NCI-H446 (cell line): Measurements from ENCODE around the gene ROMO1.
A peak's percentile ranks its signal among the peaks of the same experiment; 100 is the strongest.

ENCODE experiments used
- DNase-seq, 2 experiments: peaks; one replicate each; lab custom pipeline; 2025; lab: John Stamatoyannopoulos, UW

The ROMO1 gene

DNA sequence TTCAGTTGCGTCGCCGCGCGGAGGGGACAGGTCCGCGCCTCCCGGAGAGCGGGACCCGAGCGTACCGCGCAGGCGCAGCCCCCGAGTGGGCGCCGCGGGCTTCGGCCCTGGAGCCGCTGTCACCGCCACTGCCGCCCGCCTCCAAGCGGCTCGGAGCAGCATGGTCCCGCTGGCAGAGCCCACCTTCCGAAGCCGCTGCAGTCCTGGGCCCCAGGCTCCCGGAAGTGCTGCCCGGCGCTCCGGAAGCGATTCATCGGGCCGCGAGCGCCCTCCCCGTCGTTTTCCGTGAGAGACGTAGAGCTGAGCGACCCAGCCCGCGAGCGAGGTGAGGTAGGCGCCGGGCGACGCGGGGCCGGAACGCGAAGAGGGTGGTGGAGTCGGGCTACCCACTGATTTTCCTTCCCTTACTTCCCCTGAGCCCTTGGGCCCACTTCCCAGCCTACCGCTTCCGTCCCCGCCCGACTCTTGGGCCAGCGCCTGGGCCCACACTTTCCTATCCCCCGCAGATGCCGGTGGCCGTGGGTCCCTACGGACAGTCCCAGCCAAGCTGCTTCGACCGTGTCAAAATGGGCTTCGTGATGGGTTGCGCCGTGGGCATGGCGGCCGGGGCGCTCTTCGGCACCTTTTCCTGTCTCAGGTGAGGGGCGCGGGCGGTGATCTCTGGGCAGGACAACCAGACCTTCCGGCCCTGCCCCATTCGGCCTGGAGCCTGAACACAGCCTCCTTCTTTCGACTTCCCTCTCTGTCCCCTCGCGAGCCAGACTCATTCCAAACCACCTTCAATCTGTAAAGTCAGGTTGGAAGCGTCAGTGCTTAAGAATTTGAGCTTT, at the start of gene ROMO1, which contains the start of gene NFS1:
Gene ROMO1, plus strand, starts transcription at position 279 of the 830 bp plus-strand sequence. Its CDS starts 228 bp downstream, at position 507.
Gene NFS1, minus strand, starts transcription at position 226 of the 830 bp plus-strand sequence. Its CDS starts 64 bp downstream, at position 162.
- peak; percentile 74 to 90 for DNase-seq

DNA sequence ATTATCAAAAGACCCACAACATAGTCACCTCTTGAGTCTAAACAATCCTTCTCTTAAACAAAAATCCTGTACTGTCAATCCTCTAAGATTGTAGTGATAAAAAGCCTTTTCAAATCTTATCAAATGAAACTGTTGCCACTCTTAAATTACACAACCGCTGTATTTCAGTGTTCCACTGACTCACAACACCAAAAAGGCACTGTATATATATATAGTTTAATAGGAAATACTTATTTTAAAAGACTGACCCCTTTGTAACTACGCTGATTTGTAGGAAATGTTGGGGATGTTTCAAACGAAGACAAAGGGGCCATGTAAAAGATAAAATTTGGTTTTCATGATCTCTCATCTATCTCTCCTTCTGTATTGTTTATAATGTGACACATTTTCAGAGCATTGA, 48.6 kb upstream of the ROMO1 start:
- DNase-seq = no peak

DNA sequence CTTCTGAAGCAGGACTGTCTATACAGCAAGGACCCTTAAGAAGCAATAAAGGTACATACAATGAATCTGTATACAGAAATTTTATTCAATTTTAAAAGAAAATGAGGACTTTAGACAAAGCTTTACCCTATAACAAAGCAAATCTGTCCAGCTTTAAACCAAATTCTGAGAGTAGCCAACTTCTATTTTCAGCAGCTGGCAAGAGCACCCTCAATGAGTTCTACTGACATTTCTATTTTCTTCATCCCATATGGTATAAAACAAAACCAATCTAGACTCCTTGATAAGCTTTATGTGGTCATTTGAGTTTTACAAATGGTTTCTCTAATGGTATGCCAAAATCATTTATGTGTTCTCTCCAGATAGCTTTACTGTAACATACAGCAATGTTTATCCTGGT, 47.2 kb upstream of the ROMO1 start:
- no peak for DNase-seq

DNA sequence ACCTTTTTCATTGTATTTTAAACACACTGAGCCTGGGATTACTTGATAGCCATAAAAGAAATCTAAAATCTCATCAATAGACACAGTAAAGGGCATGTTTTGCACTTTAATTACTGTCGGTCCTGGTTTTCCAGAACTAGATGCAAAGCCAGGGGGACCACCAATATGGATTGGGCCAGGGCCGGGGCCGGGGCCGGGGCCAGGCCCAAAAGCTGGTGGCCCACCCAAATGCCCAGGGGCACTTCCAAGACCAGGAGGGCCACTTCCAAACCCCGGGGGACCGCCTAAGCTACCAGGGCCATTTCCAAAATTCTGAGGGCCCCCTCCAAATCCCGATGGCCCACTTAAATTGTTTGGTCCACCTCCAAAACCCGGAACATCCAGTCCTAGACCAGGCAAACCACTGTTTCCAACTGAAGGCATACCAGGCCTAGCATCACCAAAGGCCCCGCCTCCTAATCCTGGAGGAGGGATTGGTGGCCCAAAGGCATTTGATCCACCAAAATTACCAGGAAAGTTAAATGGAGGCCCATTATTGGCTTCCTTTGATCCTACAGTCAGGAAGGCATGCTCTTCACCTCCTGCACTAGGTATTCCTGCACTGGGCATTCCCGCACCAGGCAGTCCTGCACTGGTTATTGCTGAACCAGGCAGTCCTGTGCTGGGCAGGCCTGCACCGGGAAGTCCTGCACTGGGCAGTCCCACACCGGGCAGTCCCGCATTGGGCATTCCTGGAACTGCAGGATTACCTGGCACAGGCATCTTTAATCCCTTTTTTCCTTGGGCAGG, 46.4 kb upstream of the ROMO1 start:
- no peak for DNase-seq

DNA sequence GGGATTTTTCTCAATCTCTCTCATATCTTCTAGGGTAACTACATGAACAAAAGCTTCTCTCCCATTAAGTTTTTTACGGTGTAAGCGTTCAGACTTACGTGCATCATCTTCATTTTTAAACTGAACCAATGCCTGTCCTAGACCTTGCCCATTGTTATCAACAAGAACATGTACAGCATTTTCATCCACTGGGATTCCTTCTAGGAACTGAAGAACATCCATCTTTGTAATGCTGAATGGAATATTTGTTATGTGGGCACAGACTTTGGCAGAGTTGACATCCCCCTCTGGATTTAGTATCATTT, 45.8 kb upstream of the ROMO1 start:
- DNase-seq = no peak

DNA sequence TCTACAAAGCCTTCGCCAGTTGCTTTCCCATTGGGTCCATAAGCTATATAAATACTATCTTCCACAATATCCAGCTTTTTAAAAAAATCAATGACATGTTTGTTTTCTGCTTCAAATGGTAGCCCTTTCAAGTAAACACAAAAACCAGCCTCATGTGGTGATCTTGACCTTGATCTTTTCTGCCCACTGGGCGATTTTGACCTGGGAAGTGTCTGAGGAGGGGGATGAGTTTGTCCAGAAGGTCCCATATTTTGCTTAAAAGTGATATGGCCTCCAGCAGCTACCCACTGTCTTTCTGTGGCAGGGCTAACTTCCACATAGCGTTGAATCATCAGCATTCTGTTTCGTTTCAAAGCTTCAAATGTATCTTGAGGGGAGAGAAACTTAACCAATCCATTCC, 45.3 kb upstream of the ROMO1 start:
- no peak for DNase-seq

DNA sequence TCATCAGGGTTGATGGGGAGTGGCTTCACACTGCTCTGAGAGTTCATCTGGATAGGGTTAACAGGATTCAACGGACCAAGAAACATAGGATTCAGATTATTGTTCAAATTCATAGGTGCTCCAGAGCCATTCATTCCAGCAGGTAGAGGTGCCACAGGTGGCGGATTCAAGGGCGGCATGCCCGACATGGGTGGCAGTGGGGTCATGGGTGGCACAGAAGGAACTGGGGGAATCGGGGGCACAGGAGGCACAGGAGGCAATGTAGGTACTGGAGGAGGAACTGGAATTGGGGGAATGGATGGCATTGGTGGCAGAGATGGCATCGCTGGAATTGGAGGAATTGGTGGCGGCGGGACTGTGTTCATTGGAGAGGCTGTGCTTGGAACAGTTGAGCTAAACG, 44.8 kb upstream of the ROMO1 start:
- no peak for DNase-seq

DNA sequence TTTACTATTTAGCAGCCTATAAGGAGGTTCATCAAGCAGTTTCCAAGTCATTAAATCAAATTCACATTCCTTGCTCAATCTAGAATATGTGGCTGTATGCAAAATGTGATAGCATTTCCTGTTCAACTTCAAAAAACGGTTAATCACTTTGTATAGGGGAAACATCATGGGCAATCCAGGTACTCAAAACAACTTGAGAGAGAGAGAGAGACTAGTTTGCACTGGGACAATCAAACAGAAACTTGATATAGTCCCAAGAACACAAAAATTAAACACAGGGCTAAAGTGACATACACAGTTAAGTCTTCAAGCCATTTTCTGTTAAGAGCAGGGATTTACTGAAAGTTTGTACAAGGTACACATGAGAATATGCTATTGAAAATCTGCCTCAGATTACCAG, 41.9 kb upstream of the ROMO1 start:
- DNase-seq = no peak

DNA sequence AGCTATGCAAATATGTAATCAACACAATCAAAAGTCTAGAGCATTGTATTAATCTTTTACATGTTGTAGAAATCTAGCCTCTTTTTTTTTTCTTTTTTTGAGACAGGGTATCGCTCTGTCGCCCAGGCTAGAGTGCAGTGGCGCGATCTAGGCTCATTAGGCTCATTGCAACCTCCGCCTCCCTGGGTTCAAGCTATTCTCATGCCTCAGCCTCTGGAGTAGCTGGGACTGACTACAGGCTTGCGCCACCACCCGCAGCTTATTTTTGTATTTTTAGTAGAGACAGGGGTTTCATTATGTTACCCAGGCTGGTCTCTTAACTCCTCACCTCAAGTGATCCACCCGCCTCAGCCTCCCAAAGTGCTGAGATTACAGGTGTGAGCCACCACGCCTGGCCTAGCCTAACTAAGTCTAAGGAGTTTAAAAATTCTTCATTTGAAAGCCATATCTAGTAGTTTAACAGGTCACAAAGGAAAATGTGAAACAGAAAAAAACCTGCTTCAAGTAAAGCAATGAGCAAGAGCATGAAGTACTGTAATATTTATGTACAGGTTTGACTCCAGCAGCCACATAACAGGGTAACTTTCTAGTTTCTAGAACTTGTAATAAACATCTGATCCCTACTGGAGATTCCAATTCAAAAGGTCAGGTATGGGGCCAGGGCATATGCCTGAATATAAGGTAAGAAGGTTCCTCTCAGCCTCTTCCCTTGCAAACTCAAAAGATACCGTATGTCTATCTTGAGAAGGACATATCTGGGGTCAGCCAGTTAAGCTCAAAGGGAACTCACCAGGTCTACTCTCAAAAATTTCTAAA, 38.9 kb upstream of the ROMO1 start:
- DNase-seq = no peak

DNA sequence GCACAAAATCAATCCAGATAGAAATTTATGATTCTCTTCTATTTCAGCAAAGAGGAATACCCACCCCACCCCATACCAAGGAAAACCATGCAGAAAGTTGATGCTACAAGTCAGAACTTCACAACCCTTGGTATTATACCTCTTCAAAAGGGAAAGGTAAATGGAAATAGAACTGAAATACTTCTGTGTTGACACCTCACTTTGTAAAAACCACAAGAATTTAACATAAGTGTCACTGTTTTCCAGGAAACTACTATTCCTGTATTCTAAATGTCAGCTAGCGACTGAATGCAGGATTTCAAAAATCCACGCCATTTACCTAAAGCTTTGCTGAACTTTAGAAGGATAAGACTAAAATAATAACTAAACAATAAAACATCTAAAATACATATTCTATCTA, 38.2 kb upstream of the ROMO1 start:
- DNase-seq = no peak

DNA sequence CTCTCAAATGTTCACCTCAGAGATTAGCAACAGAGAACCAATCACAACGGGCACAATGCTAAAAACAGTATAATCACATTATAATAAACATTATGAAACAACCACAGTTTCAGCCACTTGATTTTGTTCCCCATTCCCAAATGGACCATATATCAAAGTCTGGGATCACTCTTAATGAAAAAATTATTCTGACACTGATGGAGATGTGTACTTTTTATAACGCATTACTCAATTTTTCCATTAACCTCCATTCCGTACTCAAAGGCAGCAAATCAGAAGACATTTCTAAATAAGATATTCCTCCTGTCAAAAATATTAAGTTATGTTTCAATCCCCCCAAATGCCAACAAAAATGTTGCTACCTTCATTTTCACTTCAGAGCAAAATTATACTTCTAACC, 37.3 kb upstream of the ROMO1 start:
- DNase-seq = no peak

DNA sequence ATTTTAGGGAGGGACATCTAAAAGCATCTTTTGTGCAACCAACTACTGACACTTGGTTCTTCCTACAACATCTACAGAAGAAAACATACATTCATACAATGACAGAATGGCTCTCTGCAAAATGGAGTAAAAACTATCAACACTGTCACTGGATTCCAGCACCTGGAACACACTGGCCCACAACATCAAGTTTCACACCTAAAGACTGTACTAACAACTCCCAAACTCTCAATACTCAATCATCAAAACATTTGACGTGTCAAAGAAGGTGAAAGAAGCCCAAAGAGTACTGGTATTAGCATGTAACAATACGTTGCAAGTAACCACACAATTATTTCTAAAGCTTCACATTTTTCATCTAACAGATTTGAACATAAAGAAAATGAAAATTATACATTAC, 36.7 kb upstream of the ROMO1 start:
- DNase-seq = no peak

DNA sequence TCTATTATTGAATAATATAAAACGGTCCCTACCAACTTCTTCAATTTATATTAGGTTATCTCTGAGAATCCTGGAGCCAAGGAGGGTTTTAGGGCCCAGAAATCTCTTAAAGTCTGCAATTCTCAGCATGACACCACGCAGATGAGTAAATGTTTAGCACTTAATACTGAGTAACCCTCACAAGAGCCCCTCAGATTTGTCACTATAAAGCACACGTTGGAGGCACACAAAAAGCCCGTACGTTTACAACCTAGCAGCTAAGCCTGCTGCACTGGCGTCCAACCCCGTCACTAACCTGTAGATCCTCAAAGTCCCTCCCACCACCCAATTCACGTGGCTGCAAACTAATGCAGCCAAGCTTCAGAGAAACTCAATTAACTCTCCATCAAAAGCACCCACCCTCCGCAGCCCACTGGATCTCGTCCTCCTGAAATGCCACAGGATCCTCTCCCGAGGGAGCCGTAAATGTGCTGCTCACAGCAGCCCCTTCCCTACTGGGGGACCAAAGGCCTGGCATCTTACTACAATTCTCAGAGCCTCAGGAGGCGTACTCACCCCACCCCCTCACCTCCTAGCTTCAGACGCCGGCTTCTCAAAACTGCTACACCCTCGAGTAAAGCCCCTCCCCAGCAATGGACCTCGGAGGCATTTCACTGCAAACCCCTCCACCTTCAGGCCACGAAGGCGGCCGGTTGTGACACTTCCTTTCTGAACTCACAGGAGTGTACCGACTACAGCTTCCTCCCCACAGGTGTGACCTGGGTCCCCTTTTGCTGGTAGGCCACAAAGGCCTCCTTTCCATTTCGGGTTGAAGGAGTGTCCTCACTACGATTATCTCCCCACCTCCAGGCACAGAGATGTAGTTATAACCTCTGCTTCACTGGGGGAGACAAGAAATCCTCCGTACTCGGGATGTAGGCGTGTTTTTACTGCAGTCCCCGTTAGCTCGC, 35.4 kb upstream of the ROMO1 start:
- DNase-seq = peak in 1 of 2 experiments; percentile 13

DNA sequence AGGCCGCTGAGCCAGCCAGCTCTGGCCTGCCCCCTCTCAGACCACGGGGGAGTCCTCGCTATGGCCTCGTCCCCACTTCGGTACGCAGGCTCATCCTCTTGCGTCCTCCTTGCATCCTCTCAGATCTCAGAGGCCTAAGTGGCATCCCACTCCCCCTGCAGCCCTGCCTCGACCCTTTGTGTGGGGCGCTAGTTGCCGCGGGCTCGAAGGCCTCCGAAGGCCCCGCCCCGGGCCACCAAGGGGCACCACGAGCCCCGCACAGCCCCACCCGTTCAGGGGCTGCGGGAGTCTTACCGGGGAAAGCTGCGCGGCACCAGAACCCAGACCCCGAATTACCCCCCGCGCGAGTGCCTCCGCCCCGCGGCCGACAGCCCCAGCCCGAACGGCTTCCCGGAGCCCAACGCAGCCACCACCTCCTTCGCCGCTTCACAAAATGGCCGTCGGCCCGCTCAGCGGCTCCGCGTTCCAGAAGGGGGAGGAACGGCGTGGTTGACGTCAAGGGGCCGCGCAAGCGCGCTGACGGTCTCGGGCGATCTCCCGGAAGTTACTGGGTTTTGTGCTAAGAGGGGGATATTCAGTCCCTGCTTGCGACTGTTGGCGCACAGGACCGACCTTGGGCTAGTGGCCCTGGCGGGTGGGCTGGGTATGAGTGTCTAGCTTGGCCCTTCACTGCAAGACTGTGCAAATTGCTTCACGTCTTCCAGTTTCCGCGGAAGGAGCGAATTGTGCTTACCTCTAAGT, 34.6 kb upstream of the ROMO1 start, which contains the start of the genes CPNE1 and RBM12:
Gene CPNE1, minus strand, starts transcription at position 435 of the 741 bp plus-strand sequence. CDS start 31,977 bp downstream, outside the sequence.
Gene RBM12, minus strand, starts transcription at position 435 of the 741 bp plus-strand sequence. CDS start 9,578 bp downstream, outside the sequence.
- DNase-seq = peak; percentile 91 to 96

DNA sequence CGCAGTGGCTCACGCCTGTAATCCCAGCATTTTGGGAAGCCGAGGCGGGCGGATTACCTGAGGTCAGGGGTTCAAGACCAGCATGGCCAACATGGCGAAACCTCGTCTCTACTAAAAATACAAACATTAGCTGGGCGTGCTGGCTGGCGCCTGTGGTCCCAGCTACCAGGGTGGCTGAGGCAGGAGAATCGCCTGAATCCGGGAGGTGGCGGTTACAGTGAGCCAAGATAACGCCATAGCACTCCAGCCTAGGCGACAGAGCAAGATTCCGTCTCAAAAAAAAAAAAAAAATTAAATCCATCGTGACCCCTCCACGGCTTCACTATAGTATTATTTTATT, 33.3 kb upstream of the ROMO1 start:
- DNase-seq = no peak

DNA sequence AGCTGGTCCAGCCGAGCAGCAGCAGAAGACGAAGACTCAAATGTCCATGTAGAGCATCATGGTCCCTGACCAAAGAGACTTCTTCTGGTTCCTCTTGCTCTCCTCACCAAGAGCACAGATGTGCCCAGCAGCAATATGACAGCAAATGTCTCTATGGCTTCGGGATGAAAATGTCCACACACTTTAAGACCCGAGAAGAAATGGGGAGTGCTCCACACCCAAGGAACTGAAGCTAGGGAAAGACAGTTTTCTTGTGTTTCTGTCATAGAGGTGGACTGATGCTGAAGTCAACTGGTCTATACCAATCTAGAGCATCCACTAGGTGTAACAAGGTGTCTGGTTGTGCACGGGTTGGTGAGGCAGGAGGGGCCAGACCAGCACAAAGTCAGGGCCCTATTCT, 30.0 kb upstream of the ROMO1 start:
- DNase-seq = no peak

DNA sequence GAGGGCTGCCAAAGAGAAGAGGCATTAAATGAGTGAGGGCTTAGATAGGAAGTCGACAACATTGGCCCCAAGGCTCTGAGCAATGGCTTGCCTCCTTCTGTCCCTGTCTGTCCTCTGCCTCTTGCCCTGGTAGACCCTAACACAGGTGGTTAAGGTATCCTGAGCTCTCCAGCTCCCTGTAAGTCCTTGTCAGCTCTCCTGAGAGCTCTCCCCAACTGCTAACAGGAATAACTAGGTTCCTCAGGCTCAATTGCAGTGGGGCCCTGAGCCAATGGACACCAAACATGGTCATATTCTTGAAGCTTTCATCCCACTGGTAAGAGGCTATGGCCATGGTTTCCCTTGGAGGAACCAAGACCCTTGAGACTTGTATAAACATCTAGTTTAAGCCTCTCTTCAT, 29.5 kb upstream of the ROMO1 start:
- DNase-seq = no peak

DNA sequence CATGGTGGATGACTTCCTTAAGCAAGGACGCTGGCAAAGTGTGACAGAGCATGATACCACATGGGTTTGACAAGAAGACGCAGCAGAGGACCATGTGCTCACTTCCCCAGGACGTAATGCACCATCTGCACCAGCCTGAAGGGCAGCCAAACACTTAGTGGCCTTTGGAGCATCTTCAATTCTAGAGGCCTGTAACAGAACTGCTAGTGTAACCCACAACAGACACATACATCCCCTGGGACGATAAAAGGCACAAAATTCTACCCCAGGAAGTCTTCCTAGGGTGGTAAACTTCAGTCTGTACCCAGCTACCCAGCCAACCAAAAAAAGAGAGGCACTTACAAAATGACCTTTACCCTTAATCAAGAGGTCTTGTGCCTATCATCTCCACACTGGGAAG, 25.3 kb upstream of the ROMO1 start:
- DNase-seq = no peak

DNA sequence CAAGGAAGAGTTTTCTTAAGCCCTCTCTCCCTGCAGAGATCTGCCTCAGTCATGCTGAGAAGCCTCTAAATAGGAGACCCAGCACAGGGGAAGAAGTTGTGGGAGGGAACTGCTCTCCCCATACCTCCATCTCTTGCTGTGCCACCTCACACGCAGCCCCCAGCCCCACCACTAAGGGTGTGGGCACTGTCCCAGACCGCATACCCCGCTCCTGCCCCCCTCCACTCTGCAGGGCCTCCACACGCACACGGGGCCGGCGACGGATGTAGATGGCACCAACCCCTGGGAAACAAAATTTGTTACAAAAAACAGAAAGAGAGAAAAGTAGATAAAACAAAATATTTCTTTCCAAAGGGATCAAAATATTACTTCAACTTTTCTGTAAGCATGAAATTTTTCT, 24.3 kb upstream of the ROMO1 start:
- DNase-seq = no peak

DNA sequence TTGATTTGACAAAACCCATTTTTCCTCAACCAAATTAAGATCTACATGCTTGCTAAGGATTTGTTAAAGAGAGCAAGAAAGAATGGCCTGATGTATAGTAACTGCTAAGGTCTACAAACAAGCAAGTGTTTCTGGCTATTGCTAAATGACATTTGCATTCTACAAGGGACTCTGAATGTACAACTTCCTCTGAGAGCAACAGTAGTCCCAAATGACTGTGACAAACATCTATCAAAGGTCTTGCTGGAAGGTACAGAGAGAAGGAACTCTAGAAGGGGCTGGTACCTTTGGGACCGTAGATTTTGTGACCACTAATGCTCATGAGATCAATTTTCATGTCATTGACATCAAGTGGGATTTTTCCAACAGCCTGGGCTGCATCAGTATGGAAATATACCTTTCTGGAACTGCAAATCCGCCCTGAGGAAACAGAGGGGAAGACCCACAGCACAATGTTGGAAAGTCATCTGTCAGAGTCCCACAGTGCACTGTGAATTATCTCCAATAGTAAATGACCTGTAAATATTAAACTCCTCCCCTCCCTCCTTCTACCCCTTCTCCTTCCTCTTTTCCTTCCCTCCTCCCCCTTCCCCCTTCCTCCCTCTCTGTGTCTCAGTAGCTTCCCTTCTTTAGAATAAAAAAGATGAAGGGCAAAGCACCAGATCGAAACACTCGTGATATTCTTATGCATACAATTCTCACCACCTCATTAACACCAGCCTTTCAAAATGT, 18.6 kb upstream of the ROMO1 start:
- DNase-seq = no peak
